HG02588 (cell line): ENCODE measurements around the gene SSPN.

Source experiments
- ATAC-seq: cut with Tn5 transposase; IDR thresholded peaks from one replicate; pipeline ENCODE4 v1.9.1; 2021; ENCODE audit warnings: mild to moderate bottlenecking, moderate library complexity; ENCODE audit not compliant: unreplicated experiment

Gene SSPN

DNA sequence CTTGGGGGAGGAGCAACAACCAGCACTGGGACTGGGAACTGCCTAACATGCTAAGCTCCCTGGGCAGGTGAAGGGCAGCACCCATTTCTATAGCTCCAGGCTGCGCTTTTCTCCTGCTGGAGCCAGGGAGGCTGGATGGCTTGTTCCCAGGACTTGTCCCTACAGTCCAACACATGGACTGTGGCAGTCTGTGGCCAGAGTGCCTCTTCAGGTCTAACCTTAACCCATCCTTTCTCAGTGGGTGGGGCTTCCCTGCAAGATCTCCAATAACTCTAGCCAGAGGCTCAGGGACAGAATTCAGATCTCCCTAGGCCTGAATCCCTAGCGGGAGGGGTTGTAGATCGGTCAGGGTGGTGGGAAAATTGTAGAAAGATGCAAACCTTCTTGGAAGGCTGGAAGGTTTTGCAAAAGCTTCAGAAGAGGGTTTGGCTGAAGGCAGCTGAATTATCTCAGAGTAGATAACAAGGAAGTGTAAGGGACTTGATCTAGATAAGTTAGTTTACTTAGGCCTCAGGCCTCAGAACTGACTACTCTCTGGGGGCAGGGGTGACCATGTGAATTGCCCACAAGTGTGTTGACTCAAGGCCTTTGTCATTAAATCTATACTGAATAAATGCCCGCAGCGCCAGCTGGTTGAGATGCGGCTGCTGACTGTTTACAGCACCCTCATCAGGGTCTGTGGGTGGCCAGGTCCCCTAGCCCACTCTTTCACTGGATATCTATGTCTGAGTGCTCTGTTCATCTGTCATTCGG lies 60.7 kb downstream of the SSPN start:
- ATAC-seq = no peak

DNA sequence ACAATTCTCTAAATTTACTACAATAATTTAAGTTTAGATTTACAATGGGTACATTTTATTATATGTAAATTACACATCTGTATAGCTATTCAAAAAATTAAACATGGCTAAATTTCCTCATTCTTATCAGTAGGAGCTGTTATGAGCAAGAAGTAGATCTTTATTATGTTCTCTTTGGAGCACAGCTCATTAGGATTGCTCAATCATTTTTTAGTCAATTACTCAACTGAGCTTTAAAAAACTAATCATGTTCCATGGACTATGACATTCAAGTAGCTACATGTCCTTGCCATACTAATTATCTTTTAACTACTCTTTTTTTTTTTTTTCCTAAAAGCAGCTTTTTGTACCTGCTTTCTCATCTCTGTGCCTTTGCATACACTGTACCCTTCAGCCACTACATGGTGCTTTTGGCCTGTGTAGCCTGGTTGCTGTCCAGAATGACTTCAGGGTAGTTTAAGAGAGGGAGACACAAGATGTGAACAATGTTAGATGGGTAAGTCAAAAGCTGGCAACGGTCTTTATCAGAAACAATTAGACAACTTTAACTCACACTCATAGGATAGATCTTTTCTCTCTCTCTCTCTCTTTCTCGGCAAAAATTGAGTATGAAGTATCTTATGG lies 69.0 kb downstream of the SSPN start:
- no peak for ATAC-seq

DNA sequence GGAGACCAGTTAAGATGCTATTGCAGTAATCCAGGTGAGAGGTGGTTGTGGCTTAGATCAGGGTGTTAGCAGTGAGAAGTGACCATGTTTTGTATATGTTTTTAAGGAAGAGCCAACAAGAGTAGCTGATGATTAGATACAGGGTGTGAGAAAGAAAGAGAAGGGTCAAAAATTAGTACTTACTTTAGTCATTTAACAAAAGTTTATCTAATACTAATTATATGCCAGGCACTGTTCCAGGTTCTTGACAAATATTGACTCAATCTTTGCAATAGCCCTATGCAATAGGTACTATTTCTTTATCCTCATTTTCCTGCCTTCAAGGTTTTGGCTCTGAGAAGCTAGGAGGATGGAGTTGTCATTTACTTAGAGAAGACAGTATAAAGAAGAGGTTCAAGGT lies 70.2 kb downstream of the SSPN start:
- ATAC-seq = no peak

DNA sequence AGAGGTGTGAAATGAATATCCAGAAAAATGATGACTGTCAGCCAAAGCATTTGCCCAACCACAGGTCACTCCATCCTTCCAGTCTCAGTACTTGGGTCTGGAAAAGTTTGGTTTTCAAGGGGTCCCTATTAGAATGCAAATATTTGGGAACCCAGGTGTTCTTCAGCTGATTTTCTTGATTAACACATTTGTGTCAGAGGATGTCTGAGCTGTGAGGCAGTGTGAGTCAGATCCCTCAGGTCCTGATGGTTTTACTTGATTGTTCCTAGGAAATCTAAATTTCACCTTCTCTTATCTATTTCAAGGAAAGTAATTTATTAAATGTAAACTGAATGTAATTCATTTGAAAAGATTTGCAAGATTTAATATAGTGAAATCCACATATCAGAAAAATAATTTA lies 71.5 kb downstream of the SSPN start:
- no peak for ATAC-seq

DNA sequence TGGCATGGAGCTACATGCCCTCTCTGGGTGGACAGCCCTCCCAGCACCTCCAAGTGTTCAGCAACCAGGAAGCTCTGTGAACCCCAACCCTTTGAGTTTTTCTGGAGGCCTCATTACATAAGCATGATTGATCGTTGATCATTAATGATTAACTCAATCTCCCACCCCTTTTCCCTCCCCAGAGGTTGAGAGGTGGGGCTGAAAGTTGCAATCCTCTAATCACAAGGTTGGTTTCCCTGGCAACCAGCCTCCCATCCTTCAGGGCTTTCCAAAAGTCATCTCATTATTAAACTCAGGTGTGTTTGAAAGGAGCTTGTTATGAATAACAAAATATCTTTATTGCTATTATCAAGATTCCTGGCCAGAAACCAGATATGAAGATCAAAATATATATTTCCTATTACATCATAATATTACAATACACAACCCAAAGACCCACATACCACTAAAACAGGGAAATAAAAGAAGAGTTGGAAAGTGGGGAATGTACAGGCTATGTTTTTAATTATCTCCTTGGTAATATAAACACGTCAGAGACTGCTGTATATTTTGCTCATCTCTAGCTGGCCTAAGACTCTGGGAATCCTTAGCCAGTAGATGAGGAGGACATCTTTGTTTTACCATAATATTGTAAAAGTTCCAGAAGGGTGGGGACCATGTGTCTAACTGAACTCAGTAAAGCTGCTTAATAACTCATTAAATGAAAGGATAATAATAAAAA lies 73.6 kb downstream of the SSPN start:
- ATAC-seq = no peak

DNA sequence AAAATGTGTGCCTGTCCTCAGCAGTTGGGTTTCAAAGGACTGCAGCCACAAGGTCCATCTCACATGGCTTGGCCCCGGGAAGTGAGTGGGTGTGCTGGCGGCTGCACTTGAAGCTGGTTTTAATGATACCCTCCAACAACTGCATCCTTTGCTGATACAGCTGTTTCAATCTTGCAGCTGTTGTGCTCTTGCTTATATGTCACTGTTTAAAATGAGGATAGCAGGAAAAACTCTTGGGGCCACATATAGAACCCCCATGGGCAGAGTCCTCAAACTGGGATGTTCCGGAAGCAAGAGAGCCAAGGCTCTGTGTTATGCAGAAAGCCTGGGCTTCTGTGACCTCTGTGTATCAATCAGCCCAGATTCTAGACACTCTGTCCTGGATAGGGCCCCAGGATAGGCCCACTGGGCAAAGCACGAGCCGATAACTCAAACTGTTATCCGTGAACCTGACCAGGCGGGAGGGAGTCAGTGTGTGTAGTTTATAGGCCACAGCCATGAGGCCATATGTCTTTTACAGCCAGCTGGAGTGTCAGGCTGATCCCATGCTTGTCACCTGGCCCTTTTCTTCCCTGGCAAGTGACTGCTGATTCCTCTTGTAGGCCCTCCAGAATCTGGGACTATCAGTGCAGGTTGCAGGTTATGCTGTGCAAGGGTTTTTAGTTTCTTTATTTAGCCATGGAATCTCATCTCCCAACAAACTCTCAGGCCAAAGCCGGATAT lies 74.3 kb downstream of the SSPN start:
- ATAC-seq = no peak

DNA sequence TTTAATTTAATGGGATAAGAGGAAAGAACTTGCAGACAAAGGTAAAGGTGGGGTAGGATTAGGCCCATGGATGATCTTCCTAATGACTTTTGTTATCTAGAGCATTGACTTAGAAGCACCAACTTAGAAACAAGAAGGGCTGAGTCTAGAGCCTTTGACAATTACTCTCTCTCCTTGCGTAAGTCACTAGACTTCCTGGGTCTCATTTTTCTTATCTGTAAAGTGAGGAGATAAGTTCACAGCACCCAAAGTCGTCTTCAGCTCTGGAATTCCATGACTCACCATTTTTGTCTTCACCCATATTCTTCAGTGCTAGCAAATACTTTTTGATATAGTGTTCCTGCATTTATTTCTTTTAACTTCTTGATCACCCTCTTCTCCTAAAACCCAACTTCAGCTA lies 75.7 kb downstream of the SSPN start:
- ATAC-seq = no peak

DNA sequence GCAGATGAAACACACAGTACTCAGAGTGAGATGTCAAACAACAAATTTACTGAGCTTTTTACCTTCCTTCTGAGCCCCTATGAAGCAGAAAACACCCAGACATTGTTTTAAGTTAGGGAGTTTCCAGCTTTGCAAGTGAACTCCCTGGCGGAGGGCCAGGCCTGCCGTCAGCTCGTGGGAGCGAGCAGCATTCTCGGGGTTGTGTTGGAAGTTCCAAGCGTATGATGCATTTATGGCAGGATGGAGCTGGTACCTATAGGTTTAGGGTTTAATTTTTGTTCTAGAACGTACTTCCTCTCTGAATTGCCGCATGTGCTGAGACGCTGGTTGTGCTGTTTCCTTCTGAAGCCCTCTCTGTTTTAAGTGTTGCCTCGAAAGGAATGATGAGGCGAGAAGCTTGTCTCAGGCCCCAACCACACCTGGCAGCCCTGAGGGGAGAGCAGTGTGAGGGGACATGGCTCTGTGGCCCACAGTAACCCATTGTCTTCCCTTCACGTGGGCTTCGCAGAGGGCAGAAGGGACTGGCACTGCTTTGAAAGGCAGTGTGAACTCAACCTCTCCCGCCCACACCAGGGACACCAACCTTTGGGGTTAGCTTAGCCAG lies 76.6 kb downstream of the SSPN start:
- no peak for ATAC-seq

DNA sequence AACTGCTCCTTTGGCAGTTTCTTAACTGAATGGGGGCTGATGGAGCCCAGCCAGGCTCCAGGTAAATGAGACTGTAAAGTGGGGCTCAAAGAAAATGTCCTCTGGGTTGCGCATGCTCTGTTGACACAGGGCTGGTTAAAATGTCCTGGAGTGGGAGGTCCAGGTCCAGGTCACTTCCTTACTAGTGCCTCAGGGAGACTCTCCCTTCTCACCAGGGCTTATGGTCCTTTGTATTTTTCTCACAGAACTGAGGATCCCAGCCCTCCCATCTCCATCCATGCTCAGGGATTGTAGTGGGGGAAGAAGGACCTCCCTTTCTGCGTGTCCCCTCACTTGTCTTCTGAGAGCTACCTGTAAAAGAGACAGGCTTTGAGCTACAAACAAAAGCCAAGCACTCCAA lies 77.5 kb downstream of the SSPN start:
- ATAC-seq = no peak

DNA sequence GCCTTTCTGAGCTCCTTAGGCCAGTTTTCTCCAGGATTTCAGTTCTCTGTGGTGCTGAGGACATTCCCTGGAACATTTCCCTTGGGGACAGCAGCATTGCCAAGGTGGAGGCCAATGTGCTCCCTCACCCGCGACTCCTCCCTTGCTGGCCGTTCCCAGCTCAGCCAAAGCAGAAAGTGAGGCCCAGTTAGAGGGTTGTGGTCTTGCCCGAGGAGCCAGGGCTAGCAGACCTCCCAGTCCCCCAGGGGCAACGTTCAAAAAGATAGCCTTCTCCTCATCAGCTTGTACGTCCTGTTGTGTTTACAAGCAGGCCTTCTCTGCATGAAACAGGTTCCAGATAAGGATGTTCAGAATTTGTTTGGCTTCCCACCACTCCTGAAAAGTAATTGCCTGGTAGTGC lies 78.4 kb downstream of the SSPN start:
- no peak for ATAC-seq

DNA sequence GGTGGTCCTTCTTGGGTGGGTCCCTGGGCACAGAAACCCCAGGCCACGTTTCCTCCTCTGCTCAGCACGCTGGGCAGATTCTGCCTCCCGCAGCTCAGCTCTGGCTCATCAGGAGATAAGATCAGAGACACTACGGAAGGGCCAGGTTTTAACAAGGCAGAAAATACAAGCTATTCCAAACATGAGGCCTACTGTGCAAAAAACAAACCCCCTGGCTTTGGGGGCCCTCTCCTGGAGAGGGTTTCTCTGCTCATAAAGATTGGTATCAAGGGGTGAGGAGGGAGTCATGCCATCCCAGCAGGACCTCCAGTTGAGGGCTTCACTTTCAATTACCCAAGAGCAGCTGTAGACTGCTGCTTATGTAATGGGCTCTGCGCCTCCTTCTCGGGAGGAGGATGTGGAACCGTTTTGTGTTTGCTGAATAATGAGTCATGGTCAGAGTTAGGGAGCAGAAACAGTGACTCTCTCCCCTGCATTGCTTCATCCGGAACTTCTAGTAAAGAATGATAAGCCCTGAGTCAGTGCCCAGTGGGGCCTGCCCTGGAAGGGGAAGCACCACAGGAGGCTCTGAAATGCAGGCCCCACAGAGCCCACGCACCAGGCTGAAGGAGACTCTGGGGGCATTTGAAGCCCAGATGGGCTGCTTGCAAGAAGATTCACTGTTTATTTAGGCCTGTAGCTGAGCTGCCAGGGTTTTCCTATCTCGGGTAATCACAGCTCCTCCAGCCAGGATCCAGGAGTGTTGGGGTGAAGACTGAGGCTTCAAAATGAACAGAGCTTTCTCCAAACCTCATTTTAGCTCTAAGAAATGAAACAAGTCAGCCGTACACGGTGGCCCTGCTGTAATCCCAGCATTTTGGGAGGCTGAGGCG lies 79.3 kb downstream of the SSPN start:
- ATAC-seq = peak; percentile 93

DNA sequence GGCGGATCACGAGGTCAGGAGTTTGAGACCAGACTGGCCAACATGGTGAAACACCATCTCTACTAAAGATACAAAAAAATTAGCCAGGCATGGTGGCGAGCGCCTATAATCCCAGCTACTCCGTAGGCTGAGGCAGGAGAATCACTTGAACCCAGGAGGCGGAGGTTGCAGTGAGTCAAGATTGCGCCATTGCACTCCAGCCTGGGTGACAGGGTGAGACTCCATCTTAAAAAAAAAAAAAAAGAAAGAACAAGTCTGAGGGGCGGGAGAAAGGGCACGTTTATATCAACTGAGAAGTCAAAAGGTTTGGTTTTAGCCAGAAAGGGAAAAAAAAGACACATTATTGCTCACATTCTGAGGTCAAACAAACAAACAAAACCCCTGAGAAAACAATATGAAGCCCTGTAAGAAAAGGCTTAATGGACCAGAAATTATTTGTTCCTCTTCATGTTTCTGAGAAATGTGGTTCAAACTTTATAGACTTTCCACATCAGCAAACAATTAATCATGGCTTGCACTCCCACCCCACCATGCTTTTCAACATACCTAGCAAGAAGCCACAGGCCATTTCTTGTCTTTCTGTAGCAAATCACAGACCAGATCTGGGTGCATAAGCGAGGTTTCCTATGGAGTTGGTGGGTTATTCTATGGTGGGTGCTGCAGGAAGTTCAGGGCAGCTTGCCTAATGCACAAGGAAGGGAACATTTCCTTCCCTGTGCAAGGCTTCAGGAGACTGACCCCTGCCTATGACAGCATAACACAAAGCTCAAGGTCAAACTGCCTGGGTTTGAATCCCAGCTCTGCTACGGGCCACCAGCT lies 80.1 kb downstream of the SSPN start:
- no peak for ATAC-seq

DNA sequence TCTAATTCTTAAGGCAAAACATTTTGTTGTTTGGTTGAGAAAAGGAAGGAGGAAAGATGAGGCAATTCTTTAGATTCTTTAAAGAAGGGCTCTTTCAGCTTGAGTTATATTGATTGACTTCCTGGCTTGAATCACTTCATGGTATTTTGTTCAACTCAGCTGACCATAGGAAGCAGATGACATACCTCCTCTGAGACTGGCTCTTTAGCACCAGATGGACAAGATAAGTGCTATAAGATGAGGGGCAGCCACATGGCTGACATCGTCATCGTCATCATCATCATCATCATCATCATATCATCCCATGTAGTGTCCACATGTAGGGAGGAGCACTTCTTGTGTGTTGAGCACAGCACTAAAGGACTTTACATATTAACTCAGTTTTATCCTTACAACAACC lies 81.3 kb downstream of the SSPN start:
- ATAC-seq = no peak

DNA sequence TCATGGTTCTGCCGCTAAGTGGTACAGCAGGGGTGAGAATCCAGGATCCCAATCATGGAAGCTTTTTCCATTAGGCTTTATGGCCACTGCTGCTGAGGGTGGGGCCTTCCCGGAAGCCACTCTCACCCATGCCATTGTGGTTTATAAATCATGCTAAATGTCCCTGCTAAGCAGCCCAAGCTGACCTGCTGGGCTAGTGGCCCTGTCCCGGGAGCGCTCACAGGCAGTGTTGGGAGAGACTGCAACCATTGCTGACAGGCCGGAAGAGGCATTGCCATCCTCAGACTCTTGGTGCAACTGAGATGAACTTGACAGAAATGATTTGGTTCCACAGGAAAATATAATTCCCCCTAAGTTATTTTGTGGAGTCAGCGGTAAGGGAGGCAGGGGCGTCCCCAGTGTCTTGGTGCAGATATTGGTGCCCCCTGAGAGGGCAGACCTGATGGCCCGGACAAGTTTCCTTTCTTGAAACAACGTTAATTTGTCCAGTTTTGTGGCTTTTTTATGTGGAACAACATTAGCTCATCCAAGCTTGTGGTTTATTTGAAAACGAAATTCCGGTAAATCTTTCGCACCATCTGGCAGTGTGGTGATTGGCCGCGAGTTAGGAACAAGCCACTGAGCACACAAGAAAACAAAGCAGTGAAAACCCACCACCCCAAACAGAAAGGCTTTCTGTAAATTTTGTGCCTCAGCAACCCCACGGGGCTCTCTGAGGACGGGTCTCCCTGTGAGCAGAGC lies 82.3 kb downstream of the SSPN start:
- no peak for ATAC-seq

DNA sequence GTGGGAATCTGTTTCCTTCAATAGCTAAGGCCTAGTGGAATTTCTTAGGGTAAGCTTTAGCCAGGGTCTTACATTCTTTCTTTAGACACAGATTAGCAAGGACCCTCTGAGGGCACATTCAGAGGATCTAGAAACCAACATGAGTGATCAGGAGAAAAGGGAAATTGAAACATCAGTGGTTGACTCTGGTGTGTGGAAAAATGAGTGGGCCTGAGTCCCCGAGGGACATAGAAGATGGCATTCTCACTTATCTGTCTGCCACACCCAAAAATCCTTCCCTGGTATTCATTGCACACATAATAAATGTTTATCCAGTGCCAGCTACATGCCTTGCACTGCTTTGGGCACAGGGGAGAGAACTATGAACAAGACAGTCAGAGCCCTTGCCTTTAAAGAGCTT lies 82.9 kb downstream of the SSPN start:
- ATAC-seq = no peak

DNA sequence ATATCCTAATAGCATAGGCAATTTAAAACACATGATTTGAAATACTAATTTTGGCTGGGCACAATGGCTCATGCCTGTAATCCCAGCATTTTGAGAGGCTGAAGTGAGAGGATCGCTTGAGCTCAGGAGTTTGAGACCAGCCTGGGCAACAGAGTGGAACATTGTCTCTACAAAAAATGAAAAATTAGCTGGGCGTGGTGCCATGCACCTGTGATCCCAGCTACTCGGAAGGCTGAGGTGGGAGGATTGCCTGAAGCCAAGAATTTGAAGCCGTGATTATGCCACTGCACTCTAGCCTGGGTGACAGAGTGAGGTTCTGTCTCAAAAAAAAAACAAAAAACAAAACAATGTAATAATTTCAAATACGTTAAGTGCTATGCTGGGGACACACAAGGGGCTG lies 83.3 kb downstream of the SSPN start:
- ATAC-seq = no peak

DNA sequence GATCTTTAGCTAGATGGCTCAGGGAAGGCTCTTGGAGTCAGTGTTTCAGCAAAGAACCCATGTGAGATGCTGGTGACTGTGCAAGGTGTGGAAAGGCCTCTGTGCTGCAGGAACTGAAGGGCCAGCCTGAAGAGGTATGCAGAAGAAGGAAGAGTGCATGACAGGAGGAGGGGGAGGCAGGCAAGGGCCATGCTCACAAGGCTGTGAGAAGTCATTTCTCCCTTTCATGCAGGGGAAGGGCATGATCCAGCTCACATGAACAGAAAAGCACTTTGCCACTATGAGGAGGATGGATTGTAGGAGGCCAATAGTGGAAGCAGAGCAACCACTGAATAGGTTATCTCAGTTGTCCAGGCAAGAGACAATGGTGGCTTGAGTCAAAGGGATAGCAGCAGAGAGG lies 83.7 kb downstream of the SSPN start:
- ATAC-seq = no peak

DNA sequence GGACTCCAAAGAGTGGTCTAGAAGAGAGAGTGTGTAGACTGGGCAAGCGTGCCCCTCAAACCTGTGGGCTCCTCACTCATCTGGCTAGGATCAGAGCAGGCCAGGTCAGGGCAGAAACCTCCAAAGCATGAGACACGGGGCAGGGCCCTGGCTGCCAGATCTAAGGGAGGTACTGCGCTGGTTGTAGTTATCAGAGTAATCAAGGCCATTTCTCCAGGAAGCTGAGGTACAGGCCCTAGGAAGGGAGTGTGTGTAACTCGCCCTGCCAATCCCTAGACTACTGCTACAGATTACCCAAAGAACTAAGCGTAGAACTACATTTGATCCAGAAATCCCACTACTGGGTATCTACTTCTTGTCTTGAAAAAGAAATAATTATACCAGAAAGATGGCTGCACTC lies 84.5 kb downstream of the SSPN start:
- no peak for ATAC-seq

DNA sequence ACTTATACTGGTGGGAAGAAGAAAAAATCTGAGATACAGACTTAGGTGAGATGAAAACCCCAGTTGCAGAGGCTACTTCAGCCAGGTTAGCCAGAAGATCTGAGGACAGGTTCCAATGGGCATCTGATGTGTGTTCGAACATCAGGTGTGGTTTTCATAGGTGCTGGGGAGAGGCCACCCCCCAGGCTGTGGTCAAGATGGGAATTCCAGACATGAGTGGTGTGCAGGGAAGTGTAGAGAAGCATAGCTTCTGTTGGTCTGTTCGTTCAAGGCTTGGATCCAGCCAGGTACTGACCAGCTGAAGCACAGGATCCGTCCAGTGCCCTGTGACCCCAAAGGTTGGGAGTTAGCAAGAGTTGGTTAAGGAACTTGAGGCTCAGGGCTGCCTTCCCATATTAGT lies 85.5 kb downstream of the SSPN start:
- ATAC-seq = no peak
